B cell (primary cell): ENCODE results near the gene KCNJ10. TPM values are rescaled to one million over a fixed set of nuclear protein-coding genes. Genes with fewer than 3 reads are reported as not detected.

ENCODE experiments used
- ATAC-seq: fragments of 200-7000 bp; cut with Tn5 transposase; one replicate; pipeline ENCODE4 v1.10.0; 2021; ENCODE audit warnings: low read depth, mild to moderate bottlenecking, moderate number of reproducible peaks, moderate library complexity
- CTCF ChIA-PET: fragments of 350-600 bp; sonication (Branson Sonifier 250); formaldehyde crosslinking; loops from one replicate; lab custom pipeline; 2021; ENCODE audit warnings: antibody characterized with exemption, inconsistent platforms; lab: Charles Lee
- POLR2A ChIA-PET: fragments of 350-600 bp; sonication (Branson Sonifier 250); formaldehyde crosslinking; loops from one replicate; lab custom pipeline; 2021; ENCODE audit warnings: antibody characterized with exemption; lab: Charles Lee
- DNase-seq: peaks from one replicate; pipeline ENCODE4 v3.0.0; 2013
- H2AFZ ChIP-seq: 2 replicates; pipeline ENCODE4 v1.6.1; 2012; ENCODE audit warnings: mild to moderate bottlenecking, low read depth, low read length; ENCODE audit not compliant: insufficient read depth, poor library complexity, severe bottlenecking
- H3K27ac ChIP-seq, 2 donors: 1 replicate in 1 of 2; 2 replicates in 1 of 2; pipeline ENCODE4 v1.5.1; 2012 to 2013; ENCODE audit warnings: low read length in 2 of 2, mild to moderate bottlenecking in 2 of 2, moderate library complexity in 1 of 2
- H3K27me3 ChIP-seq, 4 experiments: fragments of 200-600 bp in 1 of 4; sonication (generic) in 1 of 4; replicated peaks in 1 of 4; 1 replicate in 2 of 4; 2 replicates in 2 of 4; pipeline versions ENCODE4 v1.6.1 to v1.7.0; 2013 to 2016; ENCODE audit warnings: low read length in 3 of 4, mild to moderate bottlenecking in 2 of 4, mixed read lengths in 1 of 4, moderate library complexity in 1 of 4; ENCODE audit not compliant: insufficient read depth in 4 of 4, control insufficient read depth in 3 of 4; ENCODE audit errors: control extremely low read depth in 1 of 4
- H3K36me3 ChIP-seq, 2 experiments: replicated peaks in 1 of 2; 1 replicate in 1 of 2; 2 replicates in 1 of 2; pipeline versions ENCODE4 v1.6.1 to v1.7.1; 2013; ENCODE audit warnings: low read length in 1 of 2; ENCODE audit not compliant: insufficient read depth in 2 of 2, control insufficient read depth in 1 of 2; ENCODE audit errors: control extremely low read depth in 1 of 2, extremely low read depth in 1 of 2
- H3K4me1 ChIP-seq, 2 donors: fragments of 200-600 bp in 1 of 2; sonication (generic) in 1 of 2; 1 replicate in 1 of 2; 2 replicates in 1 of 2; pipeline versions ENCODE4 v1.5.1 to v1.6.1; 2013 to 2017; ENCODE audit warnings: low read length in 2 of 2; ENCODE audit not compliant: control insufficient read depth in 2 of 2, insufficient read depth in 2 of 2
- H3K4me2 ChIP-seq: replicated peaks from 2 replicates; pipeline ENCODE3; 2012; ENCODE audit warnings: mild to moderate bottlenecking, low read depth, low read length; ENCODE audit not compliant: poor library complexity, severe bottlenecking
- H3K4me3 ChIP-seq, 5 experiments: fragments of 200-600 bp in 1 of 5; sonication (generic) in 1 of 5; 1 replicate in 3 of 5; 2 replicates in 2 of 5; pipeline versions ENCODE4 v1.5.1 to v1.7.0; 2011 to 2016; ENCODE audit warnings: low read length in 4 of 5, mild to moderate bottlenecking in 4 of 5, low read depth in 2 of 5, control low read depth in 1 of 5, moderate library complexity in 1 of 5; ENCODE audit not compliant: insufficient read depth in 1 of 5; ENCODE audit errors: control extremely low read depth in 1 of 5, extremely low read depth in 1 of 5
- H3K79me2 ChIP-seq: fragments of 200-600 bp; sonication (generic); one replicate; pipeline ENCODE4 v1.6.0; 2016; ENCODE audit warnings: low read length; ENCODE audit not compliant: control insufficient read depth, insufficient read depth
- H3K9ac ChIP-seq: fragments of 200-600 bp; sonication (generic); 2 replicates; pipeline ENCODE4 v1.6.1; 2017; ENCODE audit warnings: mild to moderate bottlenecking, low read length, moderate library complexity
- H3K9me3 ChIP-seq, 3 donors: one replicate each; pipeline versions ENCODE4 v1.6.1 to v1.7.1; 2013; ENCODE audit warnings: low read length in 2 of 3; ENCODE audit not compliant: control insufficient read depth in 2 of 3, insufficient read depth in 1 of 3; ENCODE audit errors: control extremely low read depth in 1 of 3
- H4K20me1 ChIP-seq: 2 replicates; pipeline ENCODE4 v1.6.0; 2012; ENCODE audit warnings: mild to moderate bottlenecking, low read length; ENCODE audit not compliant: insufficient read depth, control insufficient read depth, poor library complexity, severe bottlenecking
- H3K27ac Mint-ChIP-seq: one replicate; pipeline ENCODE4 v1.8.0; 2021; ENCODE audit warnings: mixed read lengths
- H3K27me3 Mint-ChIP-seq: one replicate; pipeline ENCODE4 v1.8.0; 2021; ENCODE audit warnings: mixed read lengths
- H3K4me1 Mint-ChIP-seq: one replicate; pipeline ENCODE4 v1.8.0; 2021; ENCODE audit warnings: mixed read lengths
- H3K4me3 Mint-ChIP-seq: one replicate; pipeline ENCODE4 v1.8.0; 2021; ENCODE audit warnings: mixed read lengths
- H3K9me3 Mint-ChIP-seq: one replicate; pipeline ENCODE4 v1.8.0; 2022; ENCODE audit warnings: mixed read lengths; ENCODE audit not compliant: insufficient read depth
- CTCF ChIP-seq: fragments of 200-600 bp; IDR thresholded peaks from one replicate; pipeline ENCODE4 v1.8.0; 2022; ENCODE audit warnings: antibody characterized with exemption, mild to moderate bottlenecking
- EZH2 ChIP-seq: IDR thresholded peaks from 2 replicates; pipeline ENCODE4 v1.6.1; 2012; ENCODE audit warnings: borderline replicate concordance, low read depth, mild to moderate bottlenecking, moderate library complexity, low read length; ENCODE audit not compliant: insufficient read depth, poor library complexity, severe bottlenecking
- WGBS: methylation state at CpG from one replicate; pipeline ENCODE4 v1.1.5; 2013; ENCODE audit warnings: missing lambda C conversion rate; ENCODE audit not compliant: insufficient coverage; 5-methylcytosine and 5-hydroxymethylcytosine counted together
- intact Hi-C: fragments of 100-400 bp; cut with micrococcal nuclease; formaldehyde crosslinking; loops from one replicate; pipeline ENCODE4 v1.10.0; 2022
- polyA plus RNA-seq: library from polyadenylated mRNA; depleted of rRNA; stranded (reverse); fragments of >200 nt; gene quantifications from 2 replicates; pipeline ENCODE4 v1.2.3, GENCODE V29; 2012
- total RNA-seq, 2 donors: library from RNA; stranded (reverse); fragments of 120-200 nt in 1 of 2; gene quantifications; 1 replicate in 1 of 2; 2 replicates in 1 of 2; pipeline versions ENCODE4 v1.2.3 to v1.2.4, GENCODE V29; 2013 to 2022

Gene KCNJ10
- total and polyA plus RNA-seq, 2 donors (not counting 1 experiment from before 2014, with no cell fraction given), result not detected

DNA sequence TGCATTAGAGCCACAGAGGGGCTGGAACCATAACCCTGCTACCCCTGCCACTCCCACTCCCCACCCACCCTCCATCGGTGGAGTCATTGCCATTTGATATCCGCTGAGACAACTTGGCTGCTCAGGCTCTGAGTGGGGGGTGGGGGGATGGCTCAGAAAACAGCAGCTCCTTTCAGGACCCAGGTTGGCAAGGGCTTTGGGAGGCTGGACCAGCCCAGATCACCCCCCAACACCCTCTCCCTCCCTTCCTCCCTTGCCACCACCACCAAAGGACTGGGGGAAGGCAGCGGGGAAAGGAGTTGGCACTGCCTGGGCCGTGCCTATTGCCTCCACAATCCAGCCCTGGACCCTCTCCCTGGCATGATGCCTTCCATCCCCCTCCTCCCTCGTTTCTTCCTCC lies 1.7 kb downstream of the KCNJ10 start:
- H3K79me2 ChIP-seq, result no peaks in the 10 kb centered on the region
- H3K36me3 ChIP-seq, result no peaks in the 10 kb centered on the region
- no peak overlapping the region for H3K27ac ChIP-seq
- Mint-ChIP-seq H3K27me3 (peaks cover 57% of the 10 kb centered on the region), H3K27ac (no peak overlapping the region), H3K9me3 (no peaks in the 10 kb centered on the region), H3K4me3 (no peak overlapping the region), H3K4me1 (peaks cover 12% of the 10 kb centered on the region)
- intact Hi-C loops, result no loop called here
- no peaks in the 10 kb centered on the region for H3K9me3 ChIP-seq
- H3K4me1 ChIP-seq, result peaks cover 11 to 12% of the 10 kb centered on the region in 2 donors
- no peak for TF ChIP-seq CTCF
- ChIA-PET CTCF (interaction anchor here (1.0 to 2.1 kb wide), 4 partner anchors 10 to 22 kb away, joined by 3 to 7 read pairs (median 6); partner anchors contain the start of gene KCNJ9), POLR2A (no interaction called here)
- no peak overlapping the region for H3K4me2 ChIP-seq
- peaks cover 0 to 35% (median 20%) of the 10 kb centered on the region in 4 experiments for H3K27me3 ChIP-seq
- H3K4me3 ChIP-seq, result no peak overlapping the region
- H2AFZ ChIP-seq, result no peak overlapping the region
- no peak overlapping the region for H3K9ac ChIP-seq
- DNase-seq (no peak), ATAC-seq (no peak)
- no peaks in the 10 kb centered on the region for H4K20me1 ChIP-seq
- WGBS, result 68% methylated on average over 3 of the region's 5 CpGs

DNA sequence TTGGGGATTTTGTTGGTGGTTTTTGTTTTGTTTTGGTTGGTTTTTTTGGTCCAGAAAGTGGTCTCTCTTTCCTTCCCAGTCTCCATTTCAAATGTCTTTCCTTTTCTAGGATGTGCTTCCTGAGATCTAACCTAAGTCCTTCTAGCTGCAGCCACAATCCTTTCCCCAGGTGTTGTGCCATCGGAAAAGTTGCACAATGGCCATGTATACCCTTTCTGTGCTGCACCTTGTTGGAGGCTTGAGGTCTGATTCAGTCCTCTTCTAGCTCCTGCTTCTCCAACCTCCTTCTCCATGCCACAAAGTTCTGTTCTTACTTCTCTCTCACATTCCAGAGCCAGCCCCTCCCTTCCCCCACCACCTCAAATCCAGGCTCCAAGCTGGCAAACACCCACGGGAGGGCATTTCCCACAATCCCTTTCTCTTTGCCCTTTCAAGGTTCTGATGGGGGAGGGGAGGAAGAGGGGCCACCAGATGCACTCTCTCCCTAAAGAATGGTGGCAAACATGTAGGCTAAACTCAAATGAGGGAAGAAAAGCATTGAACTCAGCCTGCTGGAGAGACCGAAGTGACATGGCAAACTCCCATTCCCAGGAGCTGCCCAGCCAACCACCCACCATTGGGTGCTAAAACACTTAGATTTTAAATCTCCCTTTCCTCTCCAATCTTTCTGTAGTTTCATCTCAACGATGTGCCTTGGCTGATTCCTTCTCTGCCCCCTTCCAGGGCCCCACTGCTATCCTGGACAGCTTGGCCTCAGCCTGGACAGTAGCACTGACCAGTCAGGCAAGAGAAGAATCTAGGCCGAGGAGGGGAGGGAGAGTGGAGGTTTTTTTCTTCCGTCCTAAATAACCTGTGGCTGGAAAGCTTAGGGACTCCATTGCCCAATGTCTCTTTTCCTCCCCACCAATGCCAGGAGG lies 2.9 kb downstream of the KCNJ10 start:
- H3K4me3 Mint-ChIP-seq, result no peak overlapping the region
- peaks cover 11 to 12% of the 10 kb centered on the region in 2 donors for H3K4me1 ChIP-seq
- no peaks in the 10 kb centered on the region for H3K79me2 ChIP-seq
- ATAC-seq (no peak), DNase-seq (no peak)
- no peaks in the 10 kb centered on the region for H3K9me3 Mint-ChIP-seq
- no peak overlapping the region for H3K27ac ChIP-seq
- H4K20me1 ChIP-seq, result no peaks in the 10 kb centered on the region
- peaks cover 0 to 40% (median 20%) of the 10 kb centered on the region in 4 experiments for H3K27me3 ChIP-seq
- H3K36me3 ChIP-seq, result no peaks in the 10 kb centered on the region
- H2AFZ ChIP-seq, result no peak overlapping the region
- intact Hi-C loops, result no loop called here
- ChIA-PET POLR2A (no interaction called here), CTCF (interaction anchor here (0.9 to 1.7 kb wide), 4 partner anchors 12 to 29 kb away, joined by 3 to 7 read pairs (median 3); no protein-coding TSS in a partner anchor)
- no peak overlapping the region for H3K9ac ChIP-seq
- TF ChIP-seq EZH2 (no peak), CTCF (no peak)
- no peak overlapping the region for H3K4me2 ChIP-seq
- no peak overlapping the region for H3K27ac Mint-ChIP-seq
- WGBS, result 86% methylated on average over 2 of the region's 6 CpGs
- peaks cover 49% of the 10 kb centered on the region for H3K27me3 Mint-ChIP-seq
- H3K4me3 ChIP-seq, result no peak overlapping the region
- no peaks in the 10 kb centered on the region for H3K9me3 ChIP-seq
- peaks cover 12% of the 10 kb centered on the region for H3K4me1 Mint-ChIP-seq
